ENCODE results near the gene C4orf36.

DNA sequence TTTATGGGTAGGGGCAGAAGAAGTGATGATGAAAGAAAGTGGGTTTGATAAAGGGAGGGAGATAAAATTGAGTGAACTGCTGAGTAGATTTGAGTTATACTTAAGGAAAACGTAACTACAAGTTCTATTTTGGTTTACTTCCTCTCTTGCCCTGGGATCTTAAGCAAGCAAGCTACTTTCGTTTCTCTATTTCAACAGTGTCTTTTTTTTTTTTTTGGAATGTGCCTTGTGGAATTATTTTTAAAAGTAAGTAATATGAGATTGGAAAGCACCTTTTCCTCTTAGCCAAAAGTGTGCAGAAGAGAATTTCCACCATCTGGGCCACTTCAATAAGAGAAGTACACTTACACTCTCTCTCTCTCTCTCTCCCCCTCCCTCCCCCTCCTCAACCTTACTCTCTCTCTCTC is 16.0 kb upstream of the C4orf36 start:
- TF ChIP-seq EP300 (IDR thresholded peaks at IDR 0.05): no peak
- no peak for TF ChIP-seq POLR2A (IDR thresholded peaks at IDR 0.05)

Measured in ovary (tissue), 1 donor.